HG03354 (cell line): ENCODE results near the gene CCSAP.
"Not testable (repeated sequence)": the region's sequence is repeated elsewhere in the genome, so short reads cannot be mapped to it uniquely, and the experiment has no call there.

Experiments used
- ATAC-seq: cut with Tn5 transposase; IDR thresholded peaks from one replicate; pipeline ENCODE4 v1.9.1; 2021; ENCODE audit warnings: mild to moderate bottlenecking; ENCODE audit not compliant: unreplicated experiment, poor library complexity, severe bottlenecking

Gene CCSAP

GRCh38 chr1:229296541-229296941 is 46.3 kb downstream of the CCSAP start:
- ATAC-seq: no peak

DNA sequence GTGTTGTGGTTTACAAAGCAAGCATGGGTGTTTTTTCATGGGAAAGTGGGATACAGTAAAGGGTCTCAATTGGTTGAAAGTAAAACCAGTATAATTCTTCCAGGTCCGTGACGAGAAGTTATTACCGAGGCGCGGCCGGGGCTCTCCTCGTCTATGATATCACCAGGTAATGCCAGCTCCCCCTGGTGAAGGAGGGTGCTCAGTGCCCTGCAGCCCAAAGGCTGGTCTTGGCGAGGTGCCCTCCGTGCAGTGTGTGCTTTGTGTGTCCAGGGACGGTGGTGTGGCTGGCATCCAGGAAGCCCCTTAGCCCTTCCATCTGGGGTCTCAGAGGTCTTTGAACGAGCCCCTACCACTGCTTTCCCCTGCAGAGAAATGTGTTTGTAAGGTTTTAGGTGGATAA is 47.1 kb downstream of the CCSAP start:
- no peak for ATAC-seq

DNA sequence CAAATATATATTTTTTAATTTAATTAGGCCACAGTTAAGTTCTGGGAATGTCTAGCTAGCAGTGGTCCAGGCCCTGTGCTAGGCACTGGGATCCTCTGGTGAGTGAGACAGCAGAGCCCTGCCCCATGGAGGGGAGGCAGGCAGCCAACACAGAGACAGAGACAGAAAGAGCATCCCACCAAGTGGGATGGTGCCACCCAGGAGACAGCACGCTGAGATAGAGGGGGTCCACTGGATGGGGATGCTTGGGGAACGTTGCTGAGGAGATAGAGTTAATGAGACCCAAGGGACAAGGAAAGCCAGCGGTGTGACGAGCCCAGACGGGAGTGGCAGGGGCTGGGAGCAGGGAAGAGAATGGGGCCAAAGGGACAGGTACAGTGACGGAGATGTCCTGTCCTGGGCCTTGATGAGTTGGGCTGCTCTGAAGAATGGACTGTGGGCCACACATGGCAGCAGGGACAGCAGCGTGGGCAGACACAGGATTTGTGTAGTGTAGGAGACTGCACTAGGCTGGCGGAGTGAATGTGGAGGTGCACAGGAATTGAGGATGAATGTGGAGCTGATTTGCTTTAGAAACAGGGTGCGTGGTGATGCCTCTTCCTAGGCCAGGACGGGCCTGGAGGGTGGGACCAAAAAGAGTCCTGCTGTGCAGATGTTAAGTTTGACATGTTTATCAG is 49.2 kb downstream of the CCSAP start:
- no peak for ATAC-seq

DNA sequence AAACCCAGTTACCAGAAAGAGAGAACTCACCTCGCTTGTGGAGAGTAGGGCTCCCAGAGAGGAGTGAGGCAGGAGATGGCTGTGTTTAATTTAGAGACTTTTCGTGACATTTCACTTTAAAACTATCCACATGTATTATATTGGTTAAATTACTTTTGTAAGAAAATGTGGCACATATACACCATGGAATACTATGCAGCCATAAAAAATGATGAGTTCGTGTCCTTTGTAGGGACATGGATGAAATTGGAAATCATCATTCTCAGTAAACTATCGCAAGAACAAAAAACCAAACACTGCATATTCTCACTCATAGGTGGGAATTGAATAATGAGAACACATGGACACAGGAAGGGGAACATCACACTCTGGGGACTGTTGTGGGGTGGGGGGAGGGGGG is 51.2 kb downstream of the CCSAP start:
- not testable (repeated sequence) for ATAC-seq

DNA sequence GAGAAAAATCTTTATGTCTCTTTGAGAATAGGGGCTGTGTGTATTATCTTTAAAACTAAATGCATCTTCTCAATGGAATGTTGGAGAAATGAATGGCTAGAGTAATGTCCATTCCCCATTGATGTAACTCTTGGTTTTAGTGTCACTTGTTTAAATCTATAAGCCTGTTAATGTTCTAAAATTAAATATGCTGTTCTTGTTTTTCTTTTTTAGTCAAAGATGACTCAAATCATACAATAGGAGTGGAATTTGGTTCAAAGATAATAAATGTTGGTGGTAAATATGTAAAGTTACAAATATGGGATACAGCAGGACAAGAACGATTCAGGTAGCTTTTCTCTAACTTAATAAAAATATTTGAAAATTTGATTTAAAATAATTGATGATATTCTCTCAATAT is 54.3 kb downstream of the CCSAP start:
- ATAC-seq: no peak

- ATAC-seq: no peak
Observed at GRCh38 chr1:229287267-229287666, 55.6 kb downstream of the CCSAP start.

DNA sequence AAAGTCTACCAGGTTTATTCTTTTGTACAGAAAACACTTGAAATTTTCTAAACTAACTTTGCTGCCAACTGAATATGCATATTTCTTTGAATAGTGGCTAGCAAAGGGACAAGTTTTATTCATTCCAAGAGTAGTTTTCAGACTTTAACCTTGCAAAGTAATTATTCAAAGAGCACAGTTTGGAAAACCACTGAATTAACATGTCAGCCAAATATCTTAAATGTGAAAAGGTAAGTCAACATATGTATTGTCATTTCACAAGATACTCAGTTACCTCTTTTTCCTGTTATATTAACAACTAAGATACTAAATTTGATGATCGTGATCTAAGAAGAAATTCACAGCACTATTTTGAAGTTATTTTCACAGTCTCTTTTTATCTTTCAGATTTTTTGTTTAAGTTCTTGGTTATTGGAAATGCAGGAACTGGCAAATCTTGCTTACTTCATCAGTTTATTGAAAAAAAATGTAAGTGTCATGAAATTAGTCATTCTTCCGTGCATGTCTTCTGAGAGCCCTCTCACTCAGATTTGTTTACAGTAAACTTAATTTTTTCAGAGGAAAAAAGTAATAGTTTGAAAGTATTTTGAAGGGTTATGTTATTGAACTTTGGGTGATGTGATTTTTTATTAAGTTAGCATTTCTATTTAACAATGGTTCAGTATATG is 56.6 kb downstream of the CCSAP start:
- no peak for ATAC-seq

GRCh38 chr1:229285440-229285839 is 57.4 kb downstream of the CCSAP start:
- ATAC-seq: no peak

GRCh38 chr1:229284887-229285286 is 58.0 kb downstream of the CCSAP start:
- ATAC-seq: no peak

GRCh38 chr1:229283183-229283611 is 59.6 kb downstream of the CCSAP start:
- ATAC-seq: no peak

DNA sequence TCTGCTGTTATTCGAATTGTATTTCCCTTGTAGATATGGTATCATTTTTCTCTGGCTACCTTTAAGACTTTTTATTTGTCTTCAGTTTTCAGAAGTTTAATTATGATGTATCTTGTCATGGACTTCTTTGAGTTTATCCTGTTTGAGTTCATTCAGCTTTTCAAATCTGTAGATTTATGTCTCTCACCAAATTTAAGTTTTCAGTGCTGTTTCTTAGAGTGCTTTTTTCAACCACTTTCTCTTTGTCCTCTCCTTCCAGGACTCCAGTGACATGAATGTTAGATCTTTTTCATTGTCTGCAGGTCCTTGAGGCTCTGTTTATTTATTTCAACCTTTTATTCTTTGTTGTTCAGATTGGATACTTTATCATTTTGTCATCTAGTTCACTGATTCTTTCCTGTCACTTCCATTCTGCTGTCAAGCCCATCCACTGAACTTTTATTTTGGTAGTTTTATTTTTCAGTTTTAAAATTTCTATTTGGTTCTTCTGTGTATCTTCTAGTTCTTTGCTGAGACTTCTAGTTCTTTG is 60.5 kb downstream of the CCSAP start:
- ATAC-seq: no peak

- no peak for ATAC-seq
Observed at GRCh38 chr1:229281339-229281926, 61.4 kb downstream of the CCSAP start.

DNA sequence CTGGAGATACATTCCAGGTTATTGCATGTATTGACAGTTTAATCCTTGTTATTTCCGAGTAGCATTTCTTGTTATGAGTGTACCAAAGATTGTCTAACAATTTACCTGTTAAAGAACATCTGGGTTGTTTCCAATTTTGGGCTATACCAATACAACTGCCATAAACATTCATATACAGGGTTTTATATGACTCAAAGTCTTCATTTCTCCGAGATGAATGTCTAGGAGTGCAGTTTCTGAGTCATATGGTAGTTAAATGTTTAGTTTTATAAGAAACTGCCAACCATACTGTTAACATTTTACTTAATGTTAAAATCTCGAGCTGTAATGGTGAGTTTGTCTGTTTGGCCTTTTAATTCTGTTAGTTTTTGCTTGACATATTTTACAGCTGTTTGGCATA is 61.9 kb downstream of the CCSAP start:
- ATAC-seq: no peak

- ATAC-seq: no peak
Observed at GRCh38 chr1:229280037-229280828, 62.6 kb downstream of the CCSAP start.

- ATAC-seq: no peak
Observed at GRCh38 chr1:229279242-229279641, 63.6 kb downstream of the CCSAP start.

DNA sequence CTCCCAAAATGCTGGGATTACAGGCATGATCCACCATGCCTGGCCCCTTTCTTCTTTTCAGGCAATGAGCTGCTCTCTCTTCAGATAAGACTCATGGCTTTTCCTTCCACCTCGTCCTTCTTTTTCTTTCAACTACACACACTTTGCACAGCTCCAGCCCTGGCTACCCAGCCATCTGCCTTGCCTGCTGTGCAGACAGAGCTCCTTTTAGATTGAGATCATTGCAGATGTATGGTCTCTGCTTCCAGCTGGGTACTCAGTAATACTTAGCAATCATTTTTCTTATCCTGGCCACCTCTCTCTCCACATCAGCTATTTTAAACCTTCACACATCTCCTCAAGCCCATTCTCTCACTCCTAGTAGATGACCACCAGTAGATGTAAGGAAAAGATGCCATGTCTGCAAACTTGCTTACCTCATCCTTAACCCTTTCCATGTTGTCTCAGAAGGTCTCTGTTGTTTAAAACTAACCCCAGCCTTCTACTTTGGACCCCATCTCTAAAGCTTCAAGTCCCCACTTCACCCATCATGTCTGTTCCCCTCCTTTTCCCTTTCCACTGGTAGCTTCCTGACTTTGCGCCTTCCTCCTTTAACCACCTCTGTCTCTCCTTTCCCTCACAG is 64.6 kb downstream of the CCSAP start:
- ATAC-seq: no peak

GRCh38 chr1:229275005-229275404 is 67.8 kb downstream of the CCSAP start:
- no peak for ATAC-seq

DNA sequence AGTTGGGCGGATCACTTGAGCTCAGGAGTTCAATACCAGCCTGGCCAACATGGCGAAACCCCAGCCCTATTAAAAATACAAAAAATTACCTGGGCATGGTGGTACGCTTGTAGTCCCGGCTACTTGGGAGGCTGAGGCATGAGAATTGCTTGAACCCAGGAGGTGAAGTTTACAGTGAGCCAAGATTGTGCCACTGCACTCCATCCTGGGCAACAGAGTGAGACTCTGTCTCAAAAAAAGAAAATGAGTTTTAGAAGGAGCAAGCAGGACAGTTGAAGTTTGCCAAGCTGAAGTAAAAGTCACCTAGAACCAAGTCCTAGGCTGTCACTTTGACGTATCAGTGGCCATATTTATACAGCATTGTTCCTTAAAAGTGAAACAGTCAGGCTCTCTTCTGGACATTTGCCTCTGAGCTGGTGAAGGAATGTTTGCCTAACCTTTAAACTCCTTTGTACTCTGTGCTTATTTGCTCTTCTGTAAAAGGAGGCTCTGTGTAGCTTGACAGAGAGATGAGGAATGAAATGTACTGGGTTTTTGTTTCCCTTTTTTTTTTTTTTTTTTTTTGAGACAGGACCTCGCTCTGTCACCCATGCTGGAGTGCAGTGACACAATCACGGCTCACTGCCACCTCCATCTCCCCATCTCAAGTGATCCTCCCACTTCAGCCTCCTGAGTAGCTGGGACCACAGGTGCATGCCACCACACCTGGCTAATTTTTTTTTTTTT is 69.2 kb downstream of the CCSAP start:
- no peak for ATAC-seq
